Adrenal gland (tissue), 5 donors: Measurements from ENCODE around the gene RHOBTB1.

Experiments used
- POLR2A ChIP-seq, 2 donors: fragments of 450-650 bp; IDR thresholded peaks; one replicate each; pipeline ENCODE4 v1.6.1; 2017; ENCODE audit warnings: antibody characterized with exemption in 2 of 2, mild to moderate bottlenecking in 2 of 2, moderate library complexity in 1 of 2
- TF ChIP-seq, protein P1 (sequence below), 6 experiments: fragments of 450-650 bp in 4 of 6; fragments of 200-600 bp in 2 of 6; sonication (generic) in 1 of 6; IDR thresholded peaks; 1 replicate in 5 of 6; 2 replicates in 1 of 6; pipeline versions ENCODE4 v1.5.1 to v1.8.0; 2016 to 2021; ENCODE audit warnings: antibody characterized with exemption in 6 of 6, mild to moderate bottlenecking in 2 of 6, moderate library complexity in 1 of 6
- donor health status: DM: no; HTN: no; CAD: no.

DNA sequence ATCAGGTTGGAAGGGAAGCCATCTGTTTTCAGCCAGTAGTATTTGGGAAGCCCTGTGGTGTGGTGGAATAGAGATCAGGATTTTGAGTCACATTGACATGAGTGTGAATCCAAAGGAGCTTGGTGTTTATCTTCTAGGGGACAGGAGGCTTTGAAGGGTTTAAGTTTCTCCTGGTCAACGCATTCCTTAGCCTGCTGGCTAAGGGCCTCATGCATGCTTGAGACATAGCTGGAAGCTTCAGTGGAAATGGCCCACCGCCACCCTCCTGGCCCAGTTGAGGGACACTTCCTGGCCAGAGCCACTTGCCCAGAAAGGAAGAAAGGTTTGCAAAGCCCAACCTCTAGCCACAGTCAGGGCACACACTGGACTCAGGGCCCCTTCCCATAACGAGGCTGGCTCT lies 94.8 kb downstream of the RHOBTB1 start:
- no peak for TF ChIP-seq POLR2A (IDR thresholded peaks at IDR 0.05)
- TF ChIP-seq, protein P1, sequence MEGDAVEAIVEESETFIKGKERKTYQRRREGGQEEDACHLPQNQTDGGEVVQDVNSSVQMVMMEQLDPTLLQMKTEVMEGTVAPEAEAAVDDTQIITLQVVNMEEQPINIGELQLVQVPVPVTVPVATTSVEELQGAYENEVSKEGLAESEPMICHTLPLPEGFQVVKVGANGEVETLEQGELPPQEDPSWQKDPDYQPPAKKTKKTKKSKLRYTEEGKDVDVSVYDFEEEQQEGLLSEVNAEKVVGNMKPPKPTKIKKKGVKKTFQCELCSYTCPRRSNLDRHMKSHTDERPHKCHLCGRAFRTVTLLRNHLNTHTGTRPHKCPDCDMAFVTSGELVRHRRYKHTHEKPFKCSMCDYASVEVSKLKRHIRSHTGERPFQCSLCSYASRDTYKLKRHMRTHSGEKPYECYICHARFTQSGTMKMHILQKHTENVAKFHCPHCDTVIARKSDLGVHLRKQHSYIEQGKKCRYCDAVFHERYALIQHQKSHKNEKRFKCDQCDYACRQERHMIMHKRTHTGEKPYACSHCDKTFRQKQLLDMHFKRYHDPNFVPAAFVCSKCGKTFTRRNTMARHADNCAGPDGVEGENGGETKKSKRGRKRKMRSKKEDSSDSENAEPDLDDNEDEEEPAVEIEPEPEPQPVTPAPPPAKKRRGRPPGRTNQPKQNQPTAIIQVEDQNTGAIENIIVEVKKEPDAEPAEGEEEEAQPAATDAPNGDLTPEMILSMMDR (IDR thresholded peaks at IDR 0.05), result no peak
